ENCODE data around the gene PROK1. TPM values are rescaled to one million over a fixed set of nuclear protein-coding genes. Genes with fewer than 3 reads are reported as not detected.

Gene PROK1
- total RNA-seq, 1 donor from 2014 or later, result not detected

GRCh38 chr1:110465038-110465813, 14.3 kb downstream of the PROK1 start:
- H3K9me3 Mint-ChIP-seq (ENCODE audit: unreplicated experiment), result no peaks in the 10 kb centered on the region
- peaks cover 18% of the 10 kb centered on the region for H3K27me3 Mint-ChIP-seq (ENCODE audit: low read depth, unreplicated experiment)
- FAIRE-seq (no peak), DNase-seq (ENCODE audit: low read depth) (no peak)
- Histone ChIP-seq H4K20me1 (ENCODE audit: insufficient read depth, low read length) (no peaks in the 10 kb centered on the region), H3K4me3 (ENCODE audit: insufficient read depth, low read depth, low read length) (no peak overlapping the region), H3K4me2 (ENCODE audit: low read length) (no peak overlapping the region), H3K9me3 (ENCODE audit: insufficient read depth, low read depth, low read length) (no peaks in the 10 kb centered on the region), H3K27ac (ENCODE audit: low read depth, low read length) (no peak overlapping the region), H3K27me3 (ENCODE audit: insufficient read depth, low read length) (no peaks in the 10 kb centered on the region), H2AFZ (ENCODE audit: low read depth, low read length) (no peak overlapping the region), H3K36me3 (ENCODE audit: insufficient read depth, low read length) (no peaks in the 10 kb centered on the region), H3K79me2 (ENCODE audit: insufficient read depth, low read length) (no peaks in the 10 kb centered on the region), H3K4me1 (ENCODE audit: insufficient read depth, low read length) (peaks cover 7% of the 10 kb centered on the region), H3K9ac (ENCODE audit: low read length) (no peak overlapping the region)
- H3K4me3 Mint-ChIP-seq (ENCODE audit: unreplicated experiment), result no peak overlapping the region
- TF ChIP-seq CTCF (IDR thresholded peaks at IDR 0.05; ENCODE audit: insufficient read depth, low read depth, low read length) (no peak), EZH2 (IDR thresholded peaks at IDR 0.05; ENCODE audit: insufficient read depth, low read length) (no peak)
- no peak overlapping the region for H3K27ac Mint-ChIP-seq (ENCODE audit: unreplicated experiment)
- H3K36me3 Mint-ChIP-seq (ENCODE audit: low read depth, unreplicated experiment), result no peaks in the 10 kb centered on the region
- peaks cover 12% of the 10 kb centered on the region for H3K4me1 Mint-ChIP-seq (ENCODE audit: low read depth, unreplicated experiment)

- Mint-ChIP-seq H3K9me3 (ENCODE audit: unreplicated experiment) (no peaks in the 10 kb centered on the region), H3K4me1 (ENCODE audit: low read depth, unreplicated experiment) (peaks cover 12% of the 10 kb centered on the region), H3K36me3 (ENCODE audit: low read depth, unreplicated experiment) (no peaks in the 10 kb centered on the region), H3K27me3 (ENCODE audit: low read depth, unreplicated experiment) (peaks cover 18% of the 10 kb centered on the region), H3K27ac (ENCODE audit: unreplicated experiment) (no peak overlapping the region), H3K4me3 (ENCODE audit: unreplicated experiment) (no peak overlapping the region)
- no peak overlapping the region for H3K27ac ChIP-seq (ENCODE audit: low read depth, low read length)
- H3K27me3 ChIP-seq (ENCODE audit: insufficient read depth, low read length), result no peaks in the 10 kb centered on the region
- no peak overlapping the region for H3K4me3 ChIP-seq (ENCODE audit: insufficient read depth, low read depth, low read length)
- no peak overlapping the region for H3K9ac ChIP-seq (ENCODE audit: low read length)
- no peak for TF ChIP-seq EZH2 (IDR thresholded peaks at IDR 0.05; ENCODE audit: insufficient read depth, low read length)
- no peak overlapping the region for H3K4me2 ChIP-seq (ENCODE audit: low read length)
- no peaks in the 10 kb centered on the region for H3K9me3 ChIP-seq (ENCODE audit: insufficient read depth, low read depth, low read length)
- H2AFZ ChIP-seq (ENCODE audit: low read depth, low read length), result no peak overlapping the region
- H4K20me1 ChIP-seq (ENCODE audit: insufficient read depth, low read length), result no peaks in the 10 kb centered on the region
- H3K79me2 ChIP-seq (ENCODE audit: insufficient read depth, low read length), result no peaks in the 10 kb centered on the region
- H3K4me1 ChIP-seq (ENCODE audit: insufficient read depth, low read length), result peaks cover 7% of the 10 kb centered on the region
- no peak for FAIRE-seq
- no peak for DNase-seq (ENCODE audit: low read depth)
- no peaks in the 10 kb centered on the region for H3K36me3 ChIP-seq (ENCODE audit: insufficient read depth, low read length)
These were observed 14.9 kb downstream of the PROK1 start for GRCh38 chr1:110465814-110466380.

- no peaks in the 10 kb centered on the region for H4K20me1 ChIP-seq (ENCODE audit: insufficient read depth, low read length)
- no peak overlapping the region for H3K4me3 Mint-ChIP-seq (ENCODE audit: unreplicated experiment)
- H3K9me3 Mint-ChIP-seq (ENCODE audit: unreplicated experiment), result no peaks in the 10 kb centered on the region
- H3K4me3 ChIP-seq (ENCODE audit: insufficient read depth, low read depth, low read length), result no peak overlapping the region
- DNase-seq (ENCODE audit: low read depth) (no peak), FAIRE-seq (no peak)
- no peak overlapping the region for H3K27ac Mint-ChIP-seq (ENCODE audit: unreplicated experiment)
- peaks cover 14% of the 10 kb centered on the region for H3K27me3 Mint-ChIP-seq (ENCODE audit: low read depth, unreplicated experiment)
- no peak overlapping the region for H3K4me2 ChIP-seq (ENCODE audit: low read length)
- H3K27ac ChIP-seq (ENCODE audit: low read depth, low read length), result no peak overlapping the region
- no peak for TF ChIP-seq CTCF (IDR thresholded peaks at IDR 0.05; ENCODE audit: insufficient read depth, low read depth, low read length)
- no peak for TF ChIP-seq EZH2 (IDR thresholded peaks at IDR 0.05; ENCODE audit: insufficient read depth, low read length)
- H3K4me1 Mint-ChIP-seq (ENCODE audit: low read depth, unreplicated experiment), result peaks cover 12% of the 10 kb centered on the region
- no peaks in the 10 kb centered on the region for H3K36me3 Mint-ChIP-seq (ENCODE audit: low read depth, unreplicated experiment)
- no peak overlapping the region for H2AFZ ChIP-seq (ENCODE audit: low read depth, low read length)
- no peak overlapping the region for H3K9ac ChIP-seq (ENCODE audit: low read length)
- H3K27me3 ChIP-seq (ENCODE audit: insufficient read depth, low read length), result peaks cover 3% of the 10 kb centered on the region
- H3K9me3 ChIP-seq (ENCODE audit: insufficient read depth, low read depth, low read length), result no peaks in the 10 kb centered on the region
- no peaks in the 10 kb centered on the region for H3K36me3 ChIP-seq (ENCODE audit: insufficient read depth, low read length)
- H3K79me2 ChIP-seq (ENCODE audit: insufficient read depth, low read length), result no peaks in the 10 kb centered on the region
- peaks cover 7% of the 10 kb centered on the region for H3K4me1 ChIP-seq (ENCODE audit: insufficient read depth, low read length)
These were observed 15.8 kb downstream of the PROK1 start for GRCh38 chr1:110466646-110467280.
